Loucy (cell line): ENCODE measurements around the gene TAP2.

Experiments used
- H2AFZ ChIP-seq: fragments of 200-600 bp; sonication (generic); 2 replicates; pipeline ENCODE4 v1.6.0; 2016; ENCODE audit warnings: antibody characterized with exemption, mild to moderate bottlenecking, low read length, moderate library complexity
- H3F3A ChIP-seq: fragments of 200-600 bp; 2 replicates; pipeline ENCODE4 v1.6.0; 2016; ENCODE audit warnings: antibody characterized with exemption, low read depth, mild to moderate bottlenecking
- H3K27me3 ChIP-seq: fragments of 200-600 bp; sonication (generic); 2 replicates; pipeline ENCODE4 v1.6.1; 2014; ENCODE audit warnings: low read length, mild to moderate bottlenecking; ENCODE audit not compliant: insufficient read depth, poor library complexity, severe bottlenecking
- H3K36me3 ChIP-seq: fragments of 200-600 bp; sonication (generic); 2 replicates; pipeline ENCODE4 v1.6.1; 2016; ENCODE audit warnings: low read length; ENCODE audit not compliant: insufficient read depth
- H3K4me1 ChIP-seq: fragments of 200-600 bp; sonication (generic); 2 replicates; pipeline ENCODE4 v1.5.1; 2014; ENCODE audit warnings: low read length, mild to moderate bottlenecking; ENCODE audit not compliant: insufficient read depth, poor library complexity, severe bottlenecking
- H3K4me2 ChIP-seq: fragments of 200-600 bp; sonication (generic); 2 replicates; pipeline ENCODE4 v1.6.0; 2014; ENCODE audit warnings: antibody characterized with exemption, low read length, low read depth, mild to moderate bottlenecking; ENCODE audit not compliant: poor library complexity, severe bottlenecking
- H3K4me3 ChIP-seq: fragments of 200-600 bp; sonication (generic); 2 replicates; pipeline ENCODE4 v1.5.1; 2014; ENCODE audit warnings: low read length, mild to moderate bottlenecking, mixed read lengths; ENCODE audit not compliant: poor library complexity, severe bottlenecking
- H3K79me2 ChIP-seq: fragments of 200-600 bp; sonication (generic); 2 replicates; pipeline ENCODE4 v1.6.1; 2014; ENCODE audit warnings: low read length; ENCODE audit not compliant: insufficient read depth
- H3K9ac ChIP-seq: fragments of 200-600 bp; sonication (generic); 2 replicates; pipeline ENCODE4 v1.6.0; 2014; ENCODE audit warnings: mild to moderate bottlenecking, low read depth, low read length, moderate library complexity; ENCODE audit not compliant: poor library complexity, severe bottlenecking
- H3K9me2 ChIP-seq: fragments of 200-600 bp; sonication (generic); replicated peaks from 2 replicates; pipeline ENCODE4 v1.6.1; 2016; ENCODE audit warnings: low read depth, low read length, mixed read lengths
- H3K9me3 ChIP-seq: fragments of 200-600 bp; sonication (generic); 2 replicates; pipeline ENCODE4 v1.6.1; 2014; ENCODE audit warnings: mild to moderate bottlenecking, antibody characterized with exemption, low read length, low read depth; ENCODE audit not compliant: insufficient read depth
- H4K20me1 ChIP-seq: fragments of 200-600 bp; sonication (generic); 2 replicates; pipeline ENCODE4 v1.6.0; 2014; ENCODE audit warnings: antibody characterized with exemption, low read length, mild to moderate bottlenecking; ENCODE audit not compliant: insufficient read depth, poor library complexity, severe bottlenecking
- EZH2phosphoT487 ChIP-seq: fragments of 200-600 bp; IDR thresholded peaks from 2 replicates; pipeline ENCODE4 v1.6.1; 2018; ENCODE audit warnings: antibody characterized with exemption, mild to moderate bottlenecking, moderate library complexity, borderline replicate concordance
- TF ChIP-seq, protein P1 (sequence below): fragments of 200-600 bp; sonication (generic); conservative IDR thresholded peaks from 2 replicates; pipeline ENCODE4 v1.5.1; 2014; ENCODE audit warnings: mild to moderate bottlenecking, antibody characterized with exemption, low read length

The TAP2 gene

DNA sequence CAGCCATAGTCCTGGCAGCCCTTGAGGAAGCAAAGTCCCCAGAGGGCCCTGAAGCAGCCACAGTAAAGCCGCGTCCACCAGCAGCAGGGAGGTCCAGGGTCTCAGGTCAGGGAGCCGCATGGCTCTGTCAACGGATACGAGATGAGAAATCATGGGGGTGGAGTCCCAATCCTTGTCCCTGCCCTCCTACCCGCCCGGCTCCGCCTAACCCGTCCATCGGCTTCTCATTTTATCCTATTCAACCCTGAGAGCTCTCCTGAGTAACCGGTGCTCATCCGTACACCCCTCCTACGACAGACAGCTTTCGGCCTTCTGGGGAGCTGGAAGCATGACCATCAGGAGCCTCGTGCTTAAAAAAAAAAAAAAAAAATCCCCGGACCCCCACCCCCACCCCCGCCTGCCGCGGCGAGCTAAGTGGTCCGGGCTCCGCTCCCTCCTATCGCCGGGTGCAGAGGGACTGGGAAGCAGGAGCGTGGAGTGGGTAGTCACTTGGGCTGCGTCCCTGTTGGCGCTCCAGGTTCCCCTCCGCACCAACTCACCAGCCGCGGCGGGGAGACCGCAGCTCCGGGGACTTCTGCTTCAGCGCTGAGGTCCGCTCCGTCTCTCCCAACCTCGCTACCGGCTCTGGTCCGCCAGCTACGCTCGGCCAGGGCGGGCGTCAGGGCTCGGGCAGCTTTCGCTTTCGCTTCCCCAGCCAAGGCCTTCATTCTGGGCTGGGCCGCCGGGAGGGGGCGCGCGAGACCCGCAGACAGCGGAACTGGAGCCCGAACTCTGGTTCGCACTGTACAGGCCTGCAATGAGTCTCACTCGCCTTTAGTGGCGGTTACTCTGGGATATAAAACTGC lies at the start of gene TAP2:
TAP2 (minus strand) TSS at position 626 of the 845 bp plus-strand sequence; CDS start at position 120, 506 bp downstream.
- Histone ChIP-seq H3K27me3 (peaks cover 3% of the 10 kb centered on the region), H3K4me3 (peak within 1 kb of the TSS; percentile 90), H4K20me1 (peaks cover 17% of the 10 kb centered on the region), H3K4me1 (peaks cover 84% of the 10 kb centered on the region), H3K4me2 (peak within 1 kb of the TSS; percentile 99), H3K36me3 (peaks cover 19% of the 10 kb centered on the region), H3K9me3 (no peaks in the 10 kb centered on the region), H3K9ac (peak within 1 kb of the TSS; percentile 100), H2AFZ (peak within 1 kb of the TSS; percentile 63), H3K79me2 (peaks cover 80% of the 10 kb centered on the region), H3K9me2 (no peaks in the 10 kb centered on the region), H3F3A (0 out of 2 replicates have a peak, but pooled peaks cover 3% of the 10 kb centered on the region)
- TF ChIP-seq EZH2phosphoT487, result no peak
- TF ChIP-seq, protein P1, sequence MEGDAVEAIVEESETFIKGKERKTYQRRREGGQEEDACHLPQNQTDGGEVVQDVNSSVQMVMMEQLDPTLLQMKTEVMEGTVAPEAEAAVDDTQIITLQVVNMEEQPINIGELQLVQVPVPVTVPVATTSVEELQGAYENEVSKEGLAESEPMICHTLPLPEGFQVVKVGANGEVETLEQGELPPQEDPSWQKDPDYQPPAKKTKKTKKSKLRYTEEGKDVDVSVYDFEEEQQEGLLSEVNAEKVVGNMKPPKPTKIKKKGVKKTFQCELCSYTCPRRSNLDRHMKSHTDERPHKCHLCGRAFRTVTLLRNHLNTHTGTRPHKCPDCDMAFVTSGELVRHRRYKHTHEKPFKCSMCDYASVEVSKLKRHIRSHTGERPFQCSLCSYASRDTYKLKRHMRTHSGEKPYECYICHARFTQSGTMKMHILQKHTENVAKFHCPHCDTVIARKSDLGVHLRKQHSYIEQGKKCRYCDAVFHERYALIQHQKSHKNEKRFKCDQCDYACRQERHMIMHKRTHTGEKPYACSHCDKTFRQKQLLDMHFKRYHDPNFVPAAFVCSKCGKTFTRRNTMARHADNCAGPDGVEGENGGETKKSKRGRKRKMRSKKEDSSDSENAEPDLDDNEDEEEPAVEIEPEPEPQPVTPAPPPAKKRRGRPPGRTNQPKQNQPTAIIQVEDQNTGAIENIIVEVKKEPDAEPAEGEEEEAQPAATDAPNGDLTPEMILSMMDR, result peak; percentile 83

DNA sequence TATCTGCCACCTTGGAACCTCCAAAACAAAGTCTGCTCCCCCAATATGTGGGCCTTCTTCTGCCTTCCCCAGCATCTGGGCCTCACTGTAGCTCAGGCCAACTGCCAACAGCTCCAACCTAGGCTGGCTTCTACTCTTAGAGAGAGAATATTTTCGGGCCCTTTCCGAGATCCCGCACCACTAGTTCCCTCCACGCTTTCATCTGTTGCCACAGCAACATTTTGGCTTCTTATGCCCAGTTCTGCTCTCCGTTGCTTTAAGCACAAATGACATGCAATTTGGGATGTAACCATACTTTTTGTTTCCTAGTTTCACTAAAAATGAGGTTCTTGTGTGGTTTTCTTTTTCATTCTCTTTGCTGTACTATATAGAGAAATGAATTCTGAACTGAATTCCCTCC lies 49.1 kb upstream of the TAP2 start:
- H3K9ac ChIP-seq, result no peak overlapping the region
- no peak overlapping the region for H3K4me2 ChIP-seq
- no peak overlapping the region for H2AFZ ChIP-seq
- H3K4me1 ChIP-seq, result no peaks in the 10 kb centered on the region
- no peaks in the 10 kb centered on the region for H3K36me3 ChIP-seq
- no peaks in the 10 kb centered on the region for H3K27me3 ChIP-seq
- no peaks in the 10 kb centered on the region for H3K79me2 ChIP-seq
- no peaks in the 10 kb centered on the region for H3K9me3 ChIP-seq
- H4K20me1 ChIP-seq, result no peaks in the 10 kb centered on the region
- H3K9me2 ChIP-seq, result no peaks in the 10 kb centered on the region
- TF ChIP-seq, protein P1, result no peak
- TF ChIP-seq EZH2phosphoT487, result no peak
- H3K4me3 ChIP-seq, result no peak overlapping the region
- H3F3A ChIP-seq, result no peaks in the 10 kb centered on the region; the same call in 1 of the 2 replicates

DNA sequence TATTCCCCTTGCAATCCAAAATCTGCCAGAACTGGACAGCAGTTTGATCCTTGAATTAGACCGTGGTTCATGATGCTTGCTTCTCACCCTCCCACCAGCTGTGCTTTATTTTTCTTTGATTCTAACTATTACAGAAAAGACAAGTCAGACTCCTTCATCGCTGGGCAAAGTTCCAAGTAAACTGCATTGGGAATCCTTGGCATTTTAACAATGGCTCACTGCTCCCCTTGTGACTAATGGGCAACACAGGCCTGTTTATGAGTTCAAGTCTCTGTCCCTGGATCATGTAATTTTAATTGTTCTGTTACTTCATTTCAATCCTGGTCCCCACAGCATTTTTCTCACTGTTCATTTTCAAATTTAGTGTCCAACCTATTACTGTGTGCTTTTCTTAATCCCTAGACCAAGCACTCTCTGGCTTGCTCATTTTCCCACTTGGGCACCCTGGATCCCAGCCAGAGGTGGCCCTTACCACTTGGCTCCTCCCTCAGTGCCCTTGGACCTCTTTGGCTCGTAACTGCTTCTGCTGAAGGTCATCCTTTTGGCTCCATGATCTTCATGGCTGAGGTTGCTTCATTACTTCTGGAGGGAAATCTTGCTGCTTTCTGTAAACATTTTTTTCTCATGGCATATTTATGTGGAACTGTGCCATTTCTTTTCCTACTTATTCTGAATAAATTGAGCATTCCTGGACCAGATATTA lies 48.3 kb upstream of the TAP2 start:
- Histone ChIP-seq H3F3A (no peaks in the 10 kb centered on the region), H3K27me3 (no peaks in the 10 kb centered on the region), H3K9me2 (no peaks in the 10 kb centered on the region), H3K4me3 (no peak overlapping the region), H3K79me2 (no peaks in the 10 kb centered on the region), H3K9ac (no peak overlapping the region), H3K36me3 (no peaks in the 10 kb centered on the region), H4K20me1 (no peaks in the 10 kb centered on the region), H3K4me1 (no peaks in the 10 kb centered on the region), H2AFZ (no peak overlapping the region), H3K9me3 (no peaks in the 10 kb centered on the region), H3K4me2 (no peak overlapping the region)
- TF ChIP-seq, protein P1, result no peak
- no peak for TF ChIP-seq EZH2phosphoT487
